Astrocyte (in vitro differentiated cells and primary cell): ENCODE results near the gene RPRML. TPM values are rescaled to one million over a fixed set of nuclear protein-coding genes. Genes with fewer than 3 reads are reported as not detected.

ENCODE experiments used
- DNase-seq: peaks from one replicate; pipeline ENCODE4 v3.0.0-alpha.2; 2010; ENCODE audit warnings: low read depth
- FAIRE-seq: peaks from 2 replicates; lab custom pipeline; 2011; peaks lifted over from hg19 to GRCh38; lab: Jason Lieb, UNC
- H2AFZ ChIP-seq: 2 replicates; pipeline ENCODE4 v1.6.0; 2012; ENCODE audit warnings: low read depth, low read length, inconsistent platforms
- H3K27ac ChIP-seq: 2 replicates; pipeline ENCODE4 v1.5.1; 2011; ENCODE audit warnings: low read depth, low read length, inconsistent platforms
- H3K27me3 ChIP-seq: 2 replicates; pipeline ENCODE4 v1.6.0; 2011; ENCODE audit warnings: low read length, inconsistent platforms; ENCODE audit not compliant: insufficient read depth
- H3K36me3 ChIP-seq: 2 replicates; pipeline ENCODE4 v1.5.1; 2011; ENCODE audit warnings: low read length, inconsistent platforms; ENCODE audit not compliant: insufficient read depth
- H3K4me1 ChIP-seq: 2 replicates; pipeline ENCODE4 v1.5.1; 2011; ENCODE audit warnings: low read length, inconsistent platforms; ENCODE audit not compliant: insufficient read depth
- H3K4me2 ChIP-seq: 2 replicates; pipeline ENCODE4 v1.6.0; 2012; ENCODE audit warnings: low read length, inconsistent platforms
- H3K4me3 ChIP-seq: 2 replicates; pipeline ENCODE4 v1.5.1; 2011; ENCODE audit warnings: low read depth, mild to moderate bottlenecking, low read length, inconsistent platforms; ENCODE audit not compliant: insufficient read depth
- H3K79me2 ChIP-seq: 2 replicates; pipeline ENCODE4 v1.6.0; 2012; ENCODE audit warnings: mild to moderate bottlenecking, low read length, inconsistent platforms; ENCODE audit not compliant: insufficient read depth
- H3K9ac ChIP-seq: 2 replicates; pipeline ENCODE4 v1.6.0; 2012; ENCODE audit warnings: mild to moderate bottlenecking, low read length, inconsistent platforms
- H3K9me3 ChIP-seq: 2 replicates; pipeline ENCODE4 v1.5.1; 2012; ENCODE audit warnings: low read depth, mild to moderate bottlenecking, low read length, inconsistent platforms; ENCODE audit not compliant: insufficient read depth
- H4K20me1 ChIP-seq: 2 replicates; pipeline ENCODE4 v1.6.0; 2012; ENCODE audit warnings: low read length, inconsistent platforms; ENCODE audit not compliant: insufficient read depth
- H3K27ac Mint-ChIP-seq: one replicate; pipeline ENCODE4 v1.8.0; 2021; ENCODE audit warnings: mild to moderate bottlenecking, mixed read lengths; ENCODE audit not compliant: unreplicated experiment
- H3K27me3 Mint-ChIP-seq: one replicate; pipeline ENCODE4 v1.8.0; 2021; ENCODE audit warnings: low read depth, mixed read lengths; ENCODE audit not compliant: unreplicated experiment
- H3K36me3 Mint-ChIP-seq: one replicate; pipeline ENCODE4 v1.8.0; 2021; ENCODE audit warnings: low read depth, mixed read lengths; ENCODE audit not compliant: unreplicated experiment
- H3K4me1 Mint-ChIP-seq: one replicate; pipeline ENCODE4 v1.8.0; 2021; ENCODE audit warnings: low read depth, mixed read lengths; ENCODE audit not compliant: unreplicated experiment
- H3K4me3 Mint-ChIP-seq: one replicate; pipeline ENCODE4 v1.8.0; 2021; ENCODE audit warnings: mild to moderate bottlenecking, moderate library complexity, mixed read lengths; ENCODE audit not compliant: unreplicated experiment
- H3K9me3 Mint-ChIP-seq: one replicate; pipeline ENCODE4 v1.8.0; 2021; ENCODE audit warnings: mild to moderate bottlenecking, mixed read lengths; ENCODE audit not compliant: unreplicated experiment
- CTCF ChIP-seq: IDR thresholded peaks from 2 replicates; pipeline ENCODE4 v1.5.1; 2011; ENCODE audit warnings: low read depth, mild to moderate bottlenecking, inconsistent platforms, low read length, moderate library complexity; ENCODE audit not compliant: insufficient read depth
- EZH2 ChIP-seq: IDR thresholded peaks from 2 replicates; pipeline ENCODE4 v1.6.1; 2012; ENCODE audit warnings: mild to moderate bottlenecking, low read length, inconsistent platforms; ENCODE audit not compliant: insufficient read depth
- total RNA-seq: library from RNA; stranded (reverse); gene quantifications from 2 replicates; pipeline ENCODE4 v1.2.1, GENCODE V29; 2021

The RPRML gene
- total RNA-seq, 1 donor from 2014 or later = not detected

DNA sequence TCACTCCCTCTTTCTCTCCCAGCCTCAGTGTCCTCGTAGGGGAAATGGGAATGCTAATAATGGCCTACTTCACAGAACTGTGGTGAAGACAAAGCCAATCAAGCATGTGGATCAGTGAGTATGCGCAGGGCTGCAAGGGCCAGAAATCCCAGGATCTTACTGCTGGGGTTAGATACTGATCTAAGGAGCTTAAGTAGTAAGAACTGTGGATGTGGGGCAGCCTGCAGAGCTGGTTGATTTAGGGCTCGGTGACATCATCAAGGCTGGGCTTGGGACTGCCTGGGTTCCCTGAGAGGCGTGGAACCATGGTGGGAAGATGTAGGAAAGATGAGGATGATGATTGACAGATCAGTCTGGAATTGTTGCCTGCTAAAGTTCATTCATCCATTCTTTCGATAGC lies 30.5 kb downstream of the RPRML start:
- no peak overlapping the region for H3K9ac ChIP-seq
- H3K4me1 ChIP-seq = peaks cover 8% of the 10 kb centered on the region
- H3K27me3 ChIP-seq = peaks cover 22% of the 10 kb centered on the region
- H3K4me3 ChIP-seq = no peak overlapping the region
- H3K4me2 ChIP-seq = no peak overlapping the region
- Mint-ChIP-seq H3K27ac (no peak overlapping the region), H3K9me3 (no peaks in the 10 kb centered on the region), H3K27me3 (peaks cover 9% of the 10 kb centered on the region), H3K36me3 (peaks cover 4% of the 10 kb centered on the region), H3K4me1 (peaks cover 17% of the 10 kb centered on the region), H3K4me3 (no peak overlapping the region)
- no peak overlapping the region for H3K27ac ChIP-seq
- TF ChIP-seq CTCF (no peak), EZH2 (no peak)
- H3K9me3 ChIP-seq = no peaks in the 10 kb centered on the region
- H2AFZ ChIP-seq = no peak overlapping the region
- H3K79me2 ChIP-seq = no peaks in the 10 kb centered on the region
- no peaks in the 10 kb centered on the region for H3K36me3 ChIP-seq
- DNase-seq (no peak), FAIRE-seq (no peak)
- H4K20me1 ChIP-seq = peaks cover 12% of the 10 kb centered on the region

- no peak overlapping the region for H3K27ac Mint-ChIP-seq
- no peak for TF ChIP-seq EZH2
- TF ChIP-seq CTCF = no peak
- no peak overlapping the region for H3K4me3 Mint-ChIP-seq
- no peak overlapping the region for H3K27ac ChIP-seq
- no peak overlapping the region for H3K9ac ChIP-seq
- H4K20me1 ChIP-seq = peaks cover 26% of the 10 kb centered on the region
- no peaks in the 10 kb centered on the region for H3K36me3 ChIP-seq
- H3K4me1 Mint-ChIP-seq = peaks cover 22% of the 10 kb centered on the region
- peaks cover 20% of the 10 kb centered on the region for H3K27me3 ChIP-seq
- no peak overlapping the region for H2AFZ ChIP-seq
- no peaks in the 10 kb centered on the region for H3K9me3 ChIP-seq
- H3K4me2 ChIP-seq = no peak overlapping the region
- H3K4me1 ChIP-seq = peaks cover 14% of the 10 kb centered on the region
- H3K36me3 Mint-ChIP-seq = peaks cover 4% of the 10 kb centered on the region
- FAIRE-seq = no peak
- H3K79me2 ChIP-seq = no peaks in the 10 kb centered on the region
- H3K4me3 ChIP-seq = no peak overlapping the region
- peaks cover 9% of the 10 kb centered on the region for H3K27me3 Mint-ChIP-seq
- no peak for DNase-seq
- no peaks in the 10 kb centered on the region for H3K9me3 Mint-ChIP-seq
Observed at GRCh38 chr17:46947216-46947615, 31.8 kb downstream of the RPRML start.

DNA sequence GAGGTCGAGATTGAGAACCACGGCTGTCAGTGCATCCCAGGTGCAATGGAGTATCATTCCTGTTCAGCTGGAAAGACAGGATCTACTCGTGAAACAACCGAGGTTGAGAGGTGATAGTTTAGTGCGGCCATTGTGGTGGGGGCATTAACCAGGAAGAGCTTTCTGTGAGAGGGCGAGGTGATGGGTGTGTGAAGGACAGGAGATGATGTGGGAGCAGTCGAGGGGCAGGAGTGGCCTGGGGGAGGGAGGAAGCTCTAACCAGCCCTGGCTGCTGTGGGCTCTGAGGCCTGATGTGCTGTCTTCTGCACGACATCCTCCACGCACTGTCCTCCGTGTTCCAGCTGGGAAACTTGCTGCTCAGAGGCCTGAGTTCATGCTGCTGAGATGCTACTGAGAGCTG lies 34.1 kb downstream of the RPRML start:
- TF ChIP-seq EZH2 (no peak), CTCF (no peak)
- Histone ChIP-seq H3K27me3 (no peaks in the 10 kb centered on the region), H3K4me2 (no peak overlapping the region), H4K20me1 (peaks cover 41% of the 10 kb centered on the region), H2AFZ (no peak overlapping the region), H3K4me1 (peaks cover 14% of the 10 kb centered on the region), H3K9me3 (no peaks in the 10 kb centered on the region), H3K4me3 (no peak overlapping the region), H3K79me2 (no peaks in the 10 kb centered on the region), H3K36me3 (peaks cover 6% of the 10 kb centered on the region), H3K9ac (no peak overlapping the region), H3K27ac (no peak overlapping the region)
- peaks cover 4% of the 10 kb centered on the region for H3K36me3 Mint-ChIP-seq
- no peak overlapping the region for H3K27ac Mint-ChIP-seq
- peaks cover 4% of the 10 kb centered on the region for H3K27me3 Mint-ChIP-seq
- H3K9me3 Mint-ChIP-seq = no peaks in the 10 kb centered on the region
- peaks cover 23% of the 10 kb centered on the region for H3K4me1 Mint-ChIP-seq
- H3K4me3 Mint-ChIP-seq = no peak overlapping the region
- DNase-seq = no peak
- FAIRE-seq = no peak
